ENCODE results near the gene RPS21. TPM values are rescaled to one million over a fixed set of nuclear protein-coding genes. Genes with fewer than 3 reads are reported as not detected.

Gene RPS21
- total and polyA plus RNA-seq, 10 of the 15 experiments (the other 5 are each of a cell fraction or from before 2014, with no cell fraction given), result 1,474 to 4,987 (median 2,439) TPM

DNA sequence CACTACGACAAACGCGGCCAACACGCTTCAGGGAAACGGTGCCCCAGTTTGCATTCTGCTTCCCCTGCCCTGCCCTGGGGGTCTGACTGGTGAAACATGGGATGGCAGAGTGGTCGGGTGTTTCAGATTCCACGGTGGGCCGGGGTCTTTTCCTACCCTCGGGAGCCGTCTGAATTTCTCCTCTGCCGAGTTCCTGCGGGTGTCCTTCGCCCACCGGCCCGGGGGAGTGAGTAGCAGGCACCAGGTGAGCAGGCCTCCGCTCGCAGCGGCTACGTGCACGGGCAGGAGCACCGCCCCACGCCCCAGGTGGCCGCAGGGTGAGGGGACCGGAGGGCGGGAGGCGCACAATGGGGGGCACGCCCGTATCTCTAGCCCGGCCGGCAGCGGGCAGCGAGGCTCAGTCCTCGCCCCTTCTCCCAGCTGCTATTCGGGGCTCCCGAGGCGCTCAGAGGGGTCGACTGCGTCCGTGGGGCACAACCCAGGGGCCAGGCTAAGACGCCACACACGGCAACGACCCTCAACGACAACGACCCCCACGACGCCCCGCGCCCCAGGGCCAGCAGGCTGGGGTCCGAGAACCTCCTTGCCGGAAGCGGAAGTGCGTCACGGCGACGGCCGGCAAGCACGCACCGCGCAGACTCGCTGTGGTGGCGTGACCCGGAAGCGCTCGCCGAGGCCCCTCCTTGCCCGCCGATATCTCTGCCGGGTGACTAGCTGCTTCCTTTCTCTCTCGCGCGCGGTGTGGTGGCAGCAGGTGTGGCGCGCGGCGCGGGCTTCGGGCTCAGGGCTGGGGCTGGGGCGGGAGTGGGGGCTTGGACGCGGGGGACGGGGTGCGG, at the start of gene RPS21 (continued):
- TF ChIP-seq FOS (IDR thresholded peaks at IDR 0.05; ENCODE audit: borderline replicate concordance, extremely low read depth, insufficient read length) (no peak), FOXK2 (IDR thresholded peaks at IDR 0.05) (no peak), ETV6 (conservative IDR thresholded peaks at IDR 0.05 in 1 of 2, IDR thresholded peaks at IDR 0.05 in 1 of 2; ENCODE audit: borderline replicate concordance in 1 of 2, low read depth in 1 of 2) (no peak), RUNX3 (IDR thresholded peaks at IDR 0.05; ENCODE audit: low read length) (peak; percentile 38), NR2C1 (IDR thresholded peaks at IDR 0.05) (peak; percentile 98), CREM (IDR thresholded peaks at IDR 0.05; ENCODE audit: low read depth) (peak; percentile 94), TCF12 (IDR thresholded peaks at IDR 0.05; ENCODE audit: low read depth, low read length) (peak; percentile 80), MEF2B (IDR thresholded peaks at IDR 0.05; ENCODE audit: partially characterized antibody, poor library complexity, severe bottlenecking) (peak; percentile 29), RELA (IDR thresholded peaks at IDR 0.05; ENCODE audit: borderline replicate concordance, partially characterized antibody) (peak; percentile 44)
- TF ChIP-seq, protein P1, sequence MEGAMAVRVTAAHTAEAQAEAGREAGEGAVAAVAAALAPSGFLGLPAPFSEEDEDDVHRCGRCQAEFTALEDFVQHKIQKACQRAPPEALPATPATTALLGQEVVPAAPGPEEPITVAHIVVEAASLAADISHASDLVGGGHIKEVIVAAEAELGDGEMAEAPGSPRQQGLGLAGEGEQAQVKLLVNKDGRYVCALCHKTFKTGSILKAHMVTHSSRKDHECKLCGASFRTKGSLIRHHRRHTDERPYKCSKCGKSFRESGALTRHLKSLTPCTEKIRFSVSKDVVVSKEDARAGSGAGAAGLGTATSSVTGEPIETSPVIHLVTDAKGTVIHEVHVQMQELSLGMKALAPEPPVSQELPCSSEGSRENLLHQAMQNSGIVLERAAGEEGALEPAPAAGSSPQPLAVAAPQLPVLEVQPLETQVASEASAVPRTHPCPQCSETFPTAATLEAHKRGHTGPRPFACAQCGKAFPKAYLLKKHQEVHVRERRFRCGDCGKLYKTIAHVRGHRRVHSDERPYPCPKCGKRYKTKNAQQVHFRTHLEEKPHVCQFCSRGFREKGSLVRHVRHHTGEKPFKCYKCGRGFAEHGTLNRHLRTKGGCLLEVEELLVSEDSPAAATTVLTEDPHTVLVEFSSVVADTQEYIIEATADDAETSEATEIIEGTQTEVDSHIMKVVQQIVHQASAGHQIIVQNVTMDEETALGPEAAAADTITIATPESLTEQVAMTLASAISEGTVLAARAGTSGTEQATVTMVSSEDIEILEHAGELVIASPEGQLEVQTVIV (IDR thresholded peaks at IDR 0.05; ENCODE audit: borderline replicate concordance, partially characterized antibody), result peak; percentile 57
- TF ChIP-seq, protein P2, sequence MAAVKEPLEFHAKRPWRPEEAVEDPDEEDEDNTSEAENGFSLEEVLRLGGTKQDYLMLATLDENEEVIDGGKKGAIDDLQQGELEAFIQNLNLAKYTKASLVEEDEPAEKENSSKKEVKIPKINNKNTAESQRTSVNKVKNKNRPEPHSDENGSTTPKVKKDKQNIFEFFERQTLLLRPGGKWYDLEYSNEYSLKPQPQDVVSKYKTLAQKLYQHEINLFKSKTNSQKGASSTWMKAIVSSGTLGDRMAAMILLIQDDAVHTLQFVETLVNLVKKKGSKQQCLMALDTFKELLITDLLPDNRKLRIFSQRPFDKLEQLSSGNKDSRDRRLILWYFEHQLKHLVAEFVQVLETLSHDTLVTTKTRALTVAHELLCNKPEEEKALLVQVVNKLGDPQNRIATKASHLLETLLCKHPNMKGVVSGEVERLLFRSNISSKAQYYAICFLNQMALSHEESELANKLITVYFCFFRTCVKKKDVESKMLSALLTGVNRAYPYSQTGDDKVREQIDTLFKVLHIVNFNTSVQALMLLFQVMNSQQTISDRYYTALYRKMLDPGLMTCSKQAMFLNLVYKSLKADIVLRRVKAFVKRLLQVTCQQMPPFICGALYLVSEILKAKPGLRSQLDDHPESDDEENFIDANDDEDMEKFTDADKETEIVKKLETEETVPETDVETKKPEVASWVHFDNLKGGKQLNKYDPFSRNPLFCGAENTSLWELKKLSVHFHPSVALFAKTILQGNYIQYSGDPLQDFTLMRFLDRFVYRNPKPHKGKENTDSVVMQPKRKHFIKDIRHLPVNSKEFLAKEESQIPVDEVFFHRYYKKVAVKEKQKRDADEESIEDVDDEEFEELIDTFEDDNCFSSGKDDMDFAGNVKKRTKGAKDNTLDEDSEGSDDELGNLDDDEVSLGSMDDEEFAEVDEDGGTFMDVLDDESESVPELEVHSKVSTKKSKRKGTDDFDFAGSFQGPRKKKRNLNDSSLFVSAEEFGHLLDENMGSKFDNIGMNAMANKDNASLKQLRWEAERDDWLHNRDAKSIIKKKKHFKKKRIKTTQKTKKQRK (IDR thresholded peaks at IDR 0.05; ENCODE audit: low read depth, low read length), result no peak
- TF ChIP-seq, protein P3, sequence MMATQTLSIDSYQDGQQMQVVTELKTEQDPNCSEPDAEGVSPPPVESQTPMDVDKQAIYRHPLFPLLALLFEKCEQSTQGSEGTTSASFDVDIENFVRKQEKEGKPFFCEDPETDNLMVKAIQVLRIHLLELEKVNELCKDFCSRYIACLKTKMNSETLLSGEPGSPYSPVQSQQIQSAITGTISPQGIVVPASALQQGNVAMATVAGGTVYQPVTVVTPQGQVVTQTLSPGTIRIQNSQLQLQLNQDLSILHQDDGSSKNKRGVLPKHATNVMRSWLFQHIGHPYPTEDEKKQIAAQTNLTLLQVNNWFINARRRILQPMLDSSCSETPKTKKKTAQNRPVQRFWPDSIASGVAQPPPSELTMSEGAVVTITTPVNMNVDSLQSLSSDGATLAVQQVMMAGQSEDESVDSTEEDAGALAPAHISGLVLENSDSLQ (IDR thresholded peaks at IDR 0.05), result no peak
